Measurements from ENCODE around the gene YPEL1.

- no peak for TF ChIP-seq POLR2A (IDR thresholded peaks at IDR 0.05; ENCODE audit: low read depth, low read length)
- no peak for TF ChIP-seq POLR2AphosphoS5 (IDR thresholded peaks at IDR 0.05; ENCODE audit: low read depth, low read length)
- TF ChIP-seq SPI1 (IDR thresholded peaks at IDR 0.05; ENCODE audit: low read depth, low read length), result no peak
- TF ChIP-seq TAF1 (IDR thresholded peaks at IDR 0.05; ENCODE audit: low read depth, low read length), result no peak
Observed at GRCh38 chr22:21764038-21764804, 28.6 kb upstream of the YPEL1 start.

Measured in GM12891 (cell line).